Thyroid gland (tissue), 4 donors: Measurements from ENCODE around the gene IRS1. TPM values are rescaled to one million over a fixed set of nuclear protein-coding genes. Genes with fewer than 3 reads are reported as not detected.
A peak's percentile ranks its signal among the peaks of the same experiment; 100 is the strongest.

ENCODE experiments used
- DNase-seq, 2 donors: peaks; one replicate each; pipeline ENCODE4 v3.0.0-alpha.2; 2019
- H3K27ac ChIP-seq, 3 donors: fragments of 200-600 bp; sonication (generic); 1 replicate in 2 of 3; 2 replicates in 1 of 3; pipeline ENCODE4 v1.5.1; 2016 to 2019; ENCODE audit warnings: mild to moderate bottlenecking in 1 of 3, moderate library complexity in 1 of 3
- H3K27me3 ChIP-seq: fragments of 200-600 bp; sonication (generic); one replicate; pipeline ENCODE4 v1.5.1; 2019
- H3K36me3 ChIP-seq, 2 donors: fragments of 200-600 bp; sonication (generic); one replicate each; pipeline ENCODE4 v1.5.1; 2016 to 2019
- H3K4me1 ChIP-seq, 2 donors: fragments of 200-600 bp; sonication (generic); one replicate each; pipeline ENCODE4 v1.5.1; 2017 to 2019
- H3K4me3 ChIP-seq, 3 donors: fragments of 200-600 bp; sonication (generic); replicated peaks in 1 of 3; 1 replicate in 2 of 3; 2 replicates in 1 of 3; pipeline ENCODE4 v1.5.1; 2016; ENCODE audit warnings: mild to moderate bottlenecking in 1 of 3
- H3K9me3 ChIP-seq: fragments of 200-600 bp; sonication (generic); one replicate; pipeline ENCODE4 v1.5.1; 2017
- CTCF ChIP-seq, 6 experiments: fragments of 200-600 bp in 3 of 6; fragments of 450-650 bp in 3 of 6; sonication (generic) in 3 of 6; IDR thresholded peaks; one replicate each; pipeline ENCODE4 v1.5.1; 2016 to 2019; ENCODE audit warnings: antibody characterized with exemption in 6 of 6, mild to moderate bottlenecking in 2 of 6, inconsistent platforms in 1 of 6, moderate library complexity in 1 of 6
- POLR2A ChIP-seq, 2 donors: fragments of 450-650 bp; IDR thresholded peaks; one replicate each; pipeline ENCODE4 v1.6.1; 2017; ENCODE audit warnings: antibody characterized with exemption in 2 of 2, mild to moderate bottlenecking in 2 of 2, moderate library complexity in 1 of 2
- WGBS, 2 donors: methylation state at CpG; one replicate each; pipeline ENCODE4 v1.1.5; 2017; 5-methylcytosine and 5-hydroxymethylcytosine counted together
- intact Hi-C: fragments of 100-400 bp; cut with DNase I; formaldehyde crosslinking; loops from one replicate; pipeline ENCODE4 v1.15.1; 2023
- total RNA-seq, 4 donors: library from RNA; depleted of rRNA; stranded (reverse); fragments of >200 nt; gene quantifications; one replicate each; pipeline ENCODE4 v1.2.3, GENCODE V29; 2016

The IRS1 gene
- total RNA-seq, 4 donors from 2014 or later = 61.9 to 166 (median 98.7) TPM

GRCh38 chr2:226760412-226761194 is 39.0 kb downstream of the IRS1 start:
- peaks cover 61 to 81% of the 10 kb centered on the region in 2 donors for H3K4me1 ChIP-seq

GRCh38 chr2:226759768-226760167 is 39.9 kb downstream of the IRS1 start:
- Histone ChIP-seq H3K9me3 (no peaks in the 10 kb centered on the region), H3K4me3 (no peak overlapping the region), H3K4me1 (peaks cover 67 to 89% of the 10 kb centered on the region in 2 donors), H3K27me3 (no peaks in the 10 kb centered on the region), H3K36me3 (no peaks in the 10 kb centered on the region), H3K27ac (peak overlapping the region in 1 of 3 donors; percentile 72)
- DNase-seq = peak in 1 of 2 donors; percentile 14
- 73 to 75% methylated on average over 9 of the region's 9 CpGs for WGBS, 2 donors
- intact Hi-C loops = no loop called here
- no peak for TF ChIP-seq POLR2A (IDR thresholded peaks at IDR 0.05)
- TF ChIP-seq CTCF (IDR thresholded peaks at IDR 0.05) = no peak

More at GRCh38 chr2:226760412-226761194, 39.0 kb downstream of the IRS1 start:
- TF ChIP-seq POLR2A (IDR thresholded peaks at IDR 0.05) = no peak
- TF ChIP-seq CTCF (IDR thresholded peaks at IDR 0.05) = no peak
- DNase-seq = no peak
- Histone ChIP-seq H3K36me3 (no peaks in the 10 kb centered on the region), H3K4me3 (no peak overlapping the region), H3K27ac (peak overlapping the region in 2 of 3 donors; percentile 32 to 72), H3K9me3 (no peaks in the 10 kb centered on the region), H3K27me3 (no peaks in the 10 kb centered on the region)
- 83 to 89% methylated on average over 2 of the region's 2 CpGs for WGBS, 2 donors
- intact Hi-C loops = no loop called here

- Histone ChIP-seq H3K36me3 (no peaks in the 10 kb centered on the region), H3K4me1 (peaks cover 72 to 91% of the 10 kb centered on the region in 2 donors), H3K4me3 (no peak overlapping the region), H3K9me3 (no peaks in the 10 kb centered on the region), H3K27me3 (no peaks in the 10 kb centered on the region), H3K27ac (peak overlapping the region; percentile 26 to 72 (median 54))
- TF ChIP-seq POLR2A (IDR thresholded peaks at IDR 0.05) (no peak), CTCF (IDR thresholded peaks at IDR 0.05) (no peak)
- peak; percentile 47 to 60 for DNase-seq
- intact Hi-C loops = no loop called here
- 33 to 41% methylated on average over 3 of the region's 3 CpGs for WGBS, 2 donors
These were observed 40.5 kb downstream of the IRS1 start for GRCh38 chr2:226758921-226759640.

GRCh38 chr2:226756131-226756530 is 43.5 kb downstream of the IRS1 start:
- intact Hi-C loops = no loop called here
- 89 to 100% methylated on average over 2 of the region's 2 CpGs for WGBS, 2 donors
- Histone ChIP-seq H3K9me3 (no peaks in the 10 kb centered on the region), H3K4me1 (peaks cover 65 to 71% of the 10 kb centered on the region in 2 donors), H3K4me3 (no peak overlapping the region), H3K27me3 (no peaks in the 10 kb centered on the region), H3K36me3 (no peaks in the 10 kb centered on the region), H3K27ac (no peak overlapping the region)
- TF ChIP-seq CTCF (IDR thresholded peaks at IDR 0.05) (no peak), POLR2A (IDR thresholded peaks at IDR 0.05) (no peak)
- DNase-seq = no peak

- peak overlapping the region in 1 of 3 donors; percentile 15 for H3K27ac ChIP-seq
- 67 to 70% methylated on average over 1 of the region's 1 CpG for WGBS, 2 donors
- H3K27me3 ChIP-seq = no peaks in the 10 kb centered on the region
- H3K36me3 ChIP-seq = no peaks in the 10 kb centered on the region
- no peaks in the 10 kb centered on the region for H3K9me3 ChIP-seq
- DNase-seq = no peak
- intact Hi-C loops = no loop called here
- TF ChIP-seq CTCF (IDR thresholded peaks at IDR 0.05) (no peak), POLR2A (IDR thresholded peaks at IDR 0.05) (no peak)
- H3K4me3 ChIP-seq = no peak overlapping the region
- peaks cover 60 to 69% of the 10 kb centered on the region in 2 donors for H3K4me1 ChIP-seq
These were observed 44.0 kb downstream of the IRS1 start for GRCh38 chr2:226755631-226756030.
